ENCODE results near the gene TBC1D10B.
"Not testable (repeated sequence)": the region's sequence is repeated elsewhere in the genome, so short reads cannot be mapped to it uniquely, and the experiment has no call there.

TBC1D10B gene

GRCh38 chr16:30397056-30397455, 26.8 kb upstream of the TBC1D10B start:
- Histone ChIP-seq H3K36me3 (ENCODE audit: control insufficient read depth in 2 of 2, insufficient read depth in 2 of 2, low read length in 2 of 2) (peaks cover 0 to 11% of the 10 kb centered on the region in 2 donors), H3K4me1 (ENCODE audit: control insufficient read depth in 2 of 2, insufficient read depth in 2 of 2, low read length in 2 of 2) (peaks cover 14 to 21% of the 10 kb centered on the region in 2 donors), H3K27me3 (ENCODE audit: control insufficient read depth in 2 of 2, insufficient read depth in 2 of 2, low read length in 2 of 2) (no peaks in the 10 kb centered on the region), H3K9ac (ENCODE audit: low read depth in 1 of 2, low read length in 2 of 2) (no peak overlapping the region), H3K4me3 (ENCODE audit: low read length in 2 of 2) (no peak overlapping the region), H3K9me3 (ENCODE audit: control insufficient read depth in 2 of 2, low read length in 2 of 2) (no peaks in the 10 kb centered on the region), H3K27ac (ENCODE audit: low read depth in 2 of 2, low read length in 2 of 2) (no peak overlapping the region)

- not testable (repeated sequence) for H3K27ac ChIP-seq (ENCODE audit: low read depth in 2 of 2, low read length in 2 of 2)
- H3K4me3 ChIP-seq (ENCODE audit: low read length in 2 of 2): peak overlapping the region in 1 of 2 donors; percentile 75
Measured at GRCh38 chr16:30396627-30397026, 26.3 kb upstream of the TBC1D10B start.

DNA sequence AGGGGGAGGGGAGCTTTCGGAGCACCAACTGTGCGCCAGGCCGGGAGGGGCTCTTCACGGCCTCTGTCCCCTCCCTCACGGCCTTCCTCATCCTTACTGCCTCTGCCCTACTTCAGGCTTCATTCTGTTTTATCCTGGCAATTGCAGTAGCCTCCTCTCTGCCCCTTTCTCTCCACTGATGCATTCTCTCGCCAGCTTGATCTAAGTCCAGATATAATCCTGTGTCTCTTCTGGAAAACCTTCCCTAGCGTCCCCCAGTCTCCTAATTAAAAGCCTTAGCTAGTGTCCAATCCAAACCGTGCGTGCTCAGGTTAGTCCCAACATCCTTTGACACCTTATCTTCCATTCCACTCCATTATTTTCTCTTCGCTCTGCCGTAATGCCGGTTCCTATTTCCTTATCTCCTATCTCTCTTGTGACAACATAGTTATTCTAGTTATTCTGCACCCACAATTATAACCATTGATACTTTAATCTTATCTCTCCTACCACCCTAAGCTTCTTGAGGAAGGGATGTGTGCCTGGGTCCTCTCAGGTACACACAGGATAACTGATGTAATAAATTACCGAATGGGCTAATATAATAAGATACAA, 25.8 kb upstream of the TBC1D10B start:
- H3K36me3 ChIP-seq (ENCODE audit: control insufficient read depth in 2 of 2, insufficient read depth in 2 of 2, low read length in 2 of 2): peaks cover 0 to 11% of the 10 kb centered on the region in 2 donors
- peaks cover 14 to 17% of the 10 kb centered on the region in 2 donors for H3K4me1 ChIP-seq (ENCODE audit: control insufficient read depth in 2 of 2, insufficient read depth in 2 of 2, low read length in 2 of 2)
- H3K27ac ChIP-seq (ENCODE audit: low read depth in 2 of 2, low read length in 2 of 2): peak overlapping the region; percentile 51 to 68
- H3K4me3 ChIP-seq (ENCODE audit: low read length in 2 of 2): peak overlapping the region; percentile 71 to 75
- H3K9me3 ChIP-seq (ENCODE audit: control insufficient read depth in 2 of 2, low read length in 2 of 2): no peaks in the 10 kb centered on the region
- H3K27me3 ChIP-seq (ENCODE audit: control insufficient read depth in 2 of 2, insufficient read depth in 2 of 2, low read length in 2 of 2): no peaks in the 10 kb centered on the region
- peak overlapping the region; percentile 72 to 73 for H3K9ac ChIP-seq (ENCODE audit: low read depth in 1 of 2, low read length in 2 of 2)

More at GRCh38 chr16:30396627-30397026, 26.3 kb upstream of the TBC1D10B start:
- not testable (repeated sequence) for H3K9me3 ChIP-seq (ENCODE audit: control insufficient read depth in 2 of 2, low read length in 2 of 2); H3K27me3 ChIP-seq (ENCODE audit: control insufficient read depth in 2 of 2, insufficient read depth in 2 of 2, low read length in 2 of 2); H3K9ac ChIP-seq (ENCODE audit: low read depth in 1 of 2, low read length in 2 of 2)
- H3K4me1 ChIP-seq (ENCODE audit: control insufficient read depth in 2 of 2, insufficient read depth in 2 of 2, low read length in 2 of 2): peaks cover 14 to 21% of the 10 kb centered on the region in 2 donors
- H3K36me3 ChIP-seq (ENCODE audit: control insufficient read depth in 2 of 2, insufficient read depth in 2 of 2, low read length in 2 of 2): peaks cover 0 to 11% of the 10 kb centered on the region in 2 donors

- Histone ChIP-seq H3K27ac (ENCODE audit: low read depth in 2 of 2, low read length in 2 of 2) (peak within 1 kb of the TSS; percentile 51 to 68), H3K9me3 (ENCODE audit: control insufficient read depth in 2 of 2, low read length in 2 of 2) (no peaks in the 10 kb centered on the region), H3K27me3 (ENCODE audit: control insufficient read depth in 2 of 2, insufficient read depth in 2 of 2, low read length in 2 of 2) (no peaks in the 10 kb centered on the region), H3K4me3 (ENCODE audit: low read length in 2 of 2) (peak within 1 kb of the TSS; percentile 71 to 75), H3K9ac (ENCODE audit: low read depth in 1 of 2, low read length in 2 of 2) (peak within 1 kb of the TSS; percentile 72 to 73), H3K36me3 (ENCODE audit: control insufficient read depth in 2 of 2, insufficient read depth in 2 of 2, low read length in 2 of 2) (peaks cover 0 to 11% of the 10 kb centered on the region in 2 donors), H3K4me1 (ENCODE audit: control insufficient read depth in 2 of 2, insufficient read depth in 2 of 2, low read length in 2 of 2) (peaks cover 14 to 17% of the 10 kb centered on the region in 2 donors)
Measured at GRCh38 chr16:30395155-30395991, 25.1 kb upstream of the TBC1D10B start, which contains the start of gene ZNF48. TSS of gene ZNF48 (plus strand) at chr16:30395420. CDS start at chr16:30395795, 375 bp downstream.

DNA sequence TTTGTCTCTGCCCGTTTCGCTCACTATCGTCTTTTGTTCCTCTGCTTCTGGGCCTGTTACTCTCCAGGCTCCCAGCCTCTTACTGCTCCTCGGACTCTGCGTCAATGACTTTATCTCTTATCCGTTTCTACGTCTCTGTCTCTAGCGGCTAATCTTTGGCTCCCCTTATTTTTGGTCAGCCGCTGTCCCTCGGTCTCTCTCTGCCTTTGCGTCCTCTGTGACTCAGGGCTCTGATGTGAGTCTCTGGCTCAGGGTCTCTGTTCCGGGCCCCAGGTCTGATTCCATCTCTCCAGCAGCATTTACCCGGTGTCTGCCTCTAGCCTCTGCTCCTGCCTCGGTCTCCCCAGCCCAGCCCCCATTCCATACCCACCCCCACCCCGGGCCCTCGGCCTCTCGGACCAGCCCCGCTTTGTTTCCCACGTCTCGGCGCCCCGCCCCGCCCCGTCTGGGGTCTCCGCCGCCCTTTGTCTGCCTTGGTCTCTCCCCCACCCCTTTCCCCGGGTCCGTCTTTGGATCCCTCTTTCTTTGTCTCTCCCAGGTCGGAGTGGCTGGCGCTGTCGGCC, 24.4 kb upstream of the TBC1D10B start:
- Histone ChIP-seq H3K4me1 (ENCODE audit: control insufficient read depth in 2 of 2, insufficient read depth in 2 of 2, low read length in 2 of 2) (peaks cover 8 to 13% of the 10 kb centered on the region in 2 donors), H3K27me3 (ENCODE audit: control insufficient read depth in 2 of 2, insufficient read depth in 2 of 2, low read length in 2 of 2) (no peaks in the 10 kb centered on the region), H3K27ac (ENCODE audit: low read depth in 2 of 2, low read length in 2 of 2) (peak overlapping the region; percentile 29 to 68), H3K9me3 (ENCODE audit: control insufficient read depth in 2 of 2, low read length in 2 of 2) (no peaks in the 10 kb centered on the region), H3K36me3 (ENCODE audit: control insufficient read depth in 2 of 2, insufficient read depth in 2 of 2, low read length in 2 of 2) (peaks cover 0 to 11% of the 10 kb centered on the region in 2 donors), H3K9ac (ENCODE audit: low read depth in 1 of 2, low read length in 2 of 2) (peak overlapping the region; percentile 52 to 73), H3K4me3 (ENCODE audit: low read length in 2 of 2) (peak overlapping the region; percentile 71 to 75)

GRCh38 chr16:30383521-30383920, 13.2 kb upstream of the TBC1D10B start:
- no peak overlapping the region for H3K27ac ChIP-seq (ENCODE audit: low read depth in 2 of 2, low read length in 2 of 2)
- H3K27me3 ChIP-seq (ENCODE audit: control insufficient read depth in 2 of 2, insufficient read depth in 2 of 2, low read length in 2 of 2): no peaks in the 10 kb centered on the region
- H3K36me3 ChIP-seq (ENCODE audit: control insufficient read depth in 2 of 2, insufficient read depth in 2 of 2, low read length in 2 of 2): no peaks in the 10 kb centered on the region
- peaks cover 7 to 8% of the 10 kb centered on the region in 2 donors for H3K4me1 ChIP-seq (ENCODE audit: control insufficient read depth in 2 of 2, insufficient read depth in 2 of 2, low read length in 2 of 2)
- no peaks in the 10 kb centered on the region for H3K9me3 ChIP-seq (ENCODE audit: control insufficient read depth in 2 of 2, low read length in 2 of 2)
- H3K9ac ChIP-seq (ENCODE audit: low read depth in 1 of 2, low read length in 2 of 2): no peak overlapping the region
- H3K4me3 ChIP-seq (ENCODE audit: low read length in 2 of 2): no peak overlapping the region

GRCh38 chr16:30382111-30382881, 12.0 kb upstream of the TBC1D10B start, which contains the start of gene SEPTIN1:
TSS of gene SEPTIN1 (minus strand) at chr16:30382561. CDS start at chr16:30382542, 19 bp downstream.
- Histone ChIP-seq H3K4me1 (ENCODE audit: control insufficient read depth in 2 of 2, insufficient read depth in 2 of 2, low read length in 2 of 2) (peaks cover 12% of the 10 kb centered on the region in 2 donors), H3K4me3 (ENCODE audit: low read length in 2 of 2) (peak within 1 kb of the TSS; percentile 14 to 68), H3K36me3 (ENCODE audit: control insufficient read depth in 2 of 2, insufficient read depth in 2 of 2, low read length in 2 of 2) (no peaks in the 10 kb centered on the region), H3K9ac (ENCODE audit: low read depth in 1 of 2, low read length in 2 of 2) (peak within 1 kb of the TSS in 1 of 2 donors; percentile 35), H3K27me3 (ENCODE audit: control insufficient read depth in 2 of 2, insufficient read depth in 2 of 2, low read length in 2 of 2) (no peaks in the 10 kb centered on the region), H3K27ac (ENCODE audit: low read depth in 2 of 2, low read length in 2 of 2) (peak within 1 kb of the TSS in 1 of 2 donors; percentile 18), H3K9me3 (ENCODE audit: control insufficient read depth in 2 of 2, low read length in 2 of 2) (no peaks in the 10 kb centered on the region)

GRCh38 chr16:30381291-30382041, 11.2 kb upstream of the TBC1D10B start:
- peaks cover 16% of the 10 kb centered on the region in 2 donors for H3K4me1 ChIP-seq (ENCODE audit: control insufficient read depth in 2 of 2, insufficient read depth in 2 of 2, low read length in 2 of 2)
- peak overlapping the region in 1 of 2 donors; percentile 35 for H3K9ac ChIP-seq (ENCODE audit: low read depth in 1 of 2, low read length in 2 of 2)
- H3K36me3 ChIP-seq (ENCODE audit: control insufficient read depth in 2 of 2, insufficient read depth in 2 of 2, low read length in 2 of 2): no peaks in the 10 kb centered on the region
- H3K27ac ChIP-seq (ENCODE audit: low read depth in 2 of 2, low read length in 2 of 2): peak overlapping the region in 1 of 2 donors; percentile 18
- peak overlapping the region in 1 of 2 donors; percentile 68 for H3K4me3 ChIP-seq (ENCODE audit: low read length in 2 of 2)
- no peaks in the 10 kb centered on the region for H3K9me3 ChIP-seq (ENCODE audit: control insufficient read depth in 2 of 2, low read length in 2 of 2)
- H3K27me3 ChIP-seq (ENCODE audit: control insufficient read depth in 2 of 2, insufficient read depth in 2 of 2, low read length in 2 of 2): no peaks in the 10 kb centered on the region

DNA sequence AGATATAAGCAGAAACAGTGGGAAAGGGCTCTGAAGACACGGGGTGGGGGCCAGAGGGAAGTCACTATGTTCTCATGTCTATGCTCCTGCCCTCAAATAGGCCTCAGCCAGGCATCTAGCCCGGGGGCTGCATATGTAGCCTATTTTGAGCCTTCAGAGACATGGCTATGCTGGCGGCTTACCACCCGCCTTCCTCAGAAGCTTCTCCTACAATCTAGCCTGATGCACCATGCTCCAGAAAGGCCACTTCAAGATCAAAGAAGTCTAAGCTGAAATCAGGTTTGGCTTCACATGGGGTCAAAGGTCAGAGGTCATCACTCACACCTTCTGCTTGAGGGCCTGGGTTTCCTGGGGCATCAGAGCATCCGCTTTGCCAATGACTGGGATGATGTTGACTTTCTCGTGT, 10.5 kb upstream of the TBC1D10B start:
- Histone ChIP-seq H3K36me3 (ENCODE audit: control insufficient read depth in 2 of 2, insufficient read depth in 2 of 2, low read length in 2 of 2) (no peaks in the 10 kb centered on the region), H3K9me3 (ENCODE audit: control insufficient read depth in 2 of 2, low read length in 2 of 2) (no peaks in the 10 kb centered on the region), H3K9ac (ENCODE audit: low read depth in 1 of 2, low read length in 2 of 2) (no peak overlapping the region), H3K4me3 (ENCODE audit: low read length in 2 of 2) (no peak overlapping the region), H3K27ac (ENCODE audit: low read depth in 2 of 2, low read length in 2 of 2) (no peak overlapping the region), H3K4me1 (ENCODE audit: control insufficient read depth in 2 of 2, insufficient read depth in 2 of 2, low read length in 2 of 2) (peaks cover 16% of the 10 kb centered on the region in 2 donors), H3K27me3 (ENCODE audit: control insufficient read depth in 2 of 2, insufficient read depth in 2 of 2, low read length in 2 of 2) (no peaks in the 10 kb centered on the region)
